Dedifferentiated amniotic fluid mesenchymal stem cell (primary cell): ENCODE measurements around the gene GRK3.
A peak's percentile ranks its signal among the peaks of the same experiment; 100 is the strongest.

Experiments used
- DNase-seq: peaks from one replicate; pipeline ENCODE4 v3.0.0-alpha.2; 2016; ENCODE audit errors: extremely low spot score

The GRK3 gene

GRCh38 chr22:25754527-25755202 is 190.2 kb downstream of the GRK3 start:
- DNase-seq: no peak

GRCh38 chr22:25757686-25758085 is 193.2 kb downstream of the GRK3 start:
- no peak for DNase-seq

GRCh38 chr22:25758316-25758715 is 193.8 kb downstream of the GRK3 start:
- no peak for DNase-seq

- DNase-seq: peak; percentile 97
These were observed 195.4 kb downstream of the GRK3 start for GRCh38 chr22:25759825-25760231.

- no peak for DNase-seq
These were observed 195.8 kb downstream of the GRK3 start for GRCh38 chr22:25760294-25760693.

GRCh38 chr22:25760848-25761595 is 196.5 kb downstream of the GRK3 start:
- DNase-seq: no peak

GRCh38 chr22:25762147-25762546 is 197.7 kb downstream of the GRK3 start:
- no peak for DNase-seq

- no peak for DNase-seq
These were observed 198.8 kb downstream of the GRK3 start for GRCh38 chr22:25763239-25763777.

- DNase-seq: no peak
These were observed 200.0 kb downstream of the GRK3 start for GRCh38 chr22:25764270-25765015.

- no peak for DNase-seq
These were observed 200.5 kb downstream of the GRK3 start for GRCh38 chr22:25765016-25765367.

- no peak for DNase-seq
These were observed 201.3 kb downstream of the GRK3 start for GRCh38 chr22:25765801-25766200.

- DNase-seq: no peak
These were observed 201.9 kb downstream of the GRK3 start for GRCh38 chr22:25766418-25766817.

- DNase-seq: no peak
These were observed 205.9 kb downstream of the GRK3 start for GRCh38 chr22:25770333-25770732.

- no peak for DNase-seq
These were observed 207.8 kb downstream of the GRK3 start for GRCh38 chr22:25772288-25772687.

GRCh38 chr22:25774575-25775026 is 210.1 kb downstream of the GRK3 start:
- DNase-seq: no peak

- DNase-seq: no peak
These were observed 211.1 kb downstream of the GRK3 start for GRCh38 chr22:25775531-25775930.

GRCh38 chr22:25777411-25777810 is 212.9 kb downstream of the GRK3 start:
- DNase-seq: no peak

- peak; percentile 49 for DNase-seq
These were observed 213.4 kb downstream of the GRK3 start for GRCh38 chr22:25777870-25778269.
